Fibroblast of lung (primary cell): Measurements from ENCODE around the gene FBXL2. TPM values are rescaled to one million over a fixed set of nuclear protein-coding genes. Genes with fewer than 3 reads are reported as not detected.

Experiments
- DNase-seq, 2 donors: peaks; one replicate each; pipeline versions ENCODE4 v3.0.0 to v3.0.0-alpha.2; 2010; ENCODE audit warnings: low read depth in 2 of 2
- H2AFZ ChIP-seq: 2 replicates; pipeline ENCODE4 v1.5.1; 2012; ENCODE audit warnings: low read length, control low read depth, inconsistent platforms
- H3K27ac ChIP-seq: 2 replicates; pipeline ENCODE4 v1.5.1; 2011; ENCODE audit warnings: low read length, control low read depth; ENCODE audit not compliant: insufficient read depth
- H3K27me3 ChIP-seq: 2 replicates; pipeline ENCODE4 v1.5.1; 2011; ENCODE audit warnings: mild to moderate bottlenecking, low read length; ENCODE audit not compliant: control insufficient read depth, insufficient read depth
- H3K36me3 ChIP-seq: 2 replicates; pipeline ENCODE4 v1.5.1; 2011; ENCODE audit warnings: low read length; ENCODE audit not compliant: control insufficient read depth, insufficient read depth
- H3K4me1 ChIP-seq: 2 replicates; pipeline ENCODE4 v1.5.1; 2011; ENCODE audit warnings: low read length; ENCODE audit not compliant: control insufficient read depth, insufficient read depth; ENCODE audit errors: extremely low read depth
- H3K4me2 ChIP-seq: 2 replicates; pipeline ENCODE4 v1.5.1; 2011; ENCODE audit warnings: low read length, control low read depth; ENCODE audit not compliant: insufficient read depth; ENCODE audit errors: extremely low read depth
- H3K4me3 ChIP-seq, 4 experiments: fragments of 200-600 bp in 1 of 4; sonication (generic) in 1 of 4; replicated peaks in 1 of 4; 2 replicates each; pipeline ENCODE4 v1.5.1; 2011 to 2016; ENCODE audit warnings: low read length in 4 of 4, low read depth in 3 of 4, mild to moderate bottlenecking in 3 of 4, control low read depth in 2 of 4, inconsistent platforms in 1 of 4, mixed read lengths in 1 of 4; ENCODE audit not compliant: insufficient read depth in 1 of 4; ENCODE audit errors: control extremely low read depth in 1 of 4
- H3K79me2 ChIP-seq: 2 replicates; pipeline ENCODE4 v1.5.1; 2012; ENCODE audit warnings: mild to moderate bottlenecking, low read length, inconsistent platforms; ENCODE audit not compliant: control insufficient read depth, insufficient read depth
- H3K9ac ChIP-seq: 2 replicates; pipeline ENCODE4 v1.5.1; 2011; ENCODE audit warnings: mild to moderate bottlenecking, low read length, control low read depth; ENCODE audit not compliant: insufficient read depth
- H3K9me3 ChIP-seq: 2 replicates; pipeline ENCODE4 v1.5.1; 2012; ENCODE audit warnings: low read depth, low read length; ENCODE audit not compliant: control insufficient read depth, insufficient read depth
- H4K20me1 ChIP-seq: 2 replicates; pipeline ENCODE4 v1.5.1; 2011; ENCODE audit warnings: low read length; ENCODE audit not compliant: control insufficient read depth, insufficient read depth; ENCODE audit errors: extremely low read depth
- CTCF ChIP-seq, 2 donors: IDR thresholded peaks in 1 of 2; conservative IDR thresholded peaks in 1 of 2; 1 replicate in 1 of 2; 2 replicates in 1 of 2; pipeline ENCODE4 v1.5.1; 2011 to 2012; ENCODE audit warnings: low read length in 2 of 2, control low read depth in 1 of 2, inconsistent platforms in 1 of 2, low read depth in 1 of 2, mild to moderate bottlenecking in 1 of 2
- EZH2 ChIP-seq: IDR thresholded peaks from 2 replicates; pipeline ENCODE4 v1.5.1; 2012; ENCODE audit warnings: low read length, control low read depth, mild to moderate bottlenecking; ENCODE audit errors: missing control alignments
- polyA plus RNA-seq, 2 donors: library from polyadenylated mRNA; depleted of rRNA in 1 of 2; stranded (reverse) in 1 of 2; unstranded in 1 of 2; fragments of >200 nt; gene quantifications; 2 replicates each; pipeline ENCODE4 v1.2.1, GENCODE V29; 2011 to 2012; ENCODE audit warnings: missing spikeins in 1 of 2
- total RNA-seq: library from RNA; depleted of rRNA; stranded (reverse); fragments of >200 nt; gene quantifications from 2 replicates; pipeline ENCODE4 v1.2.1, GENCODE V29; 2014

Gene FBXL2
- total and polyA plus RNA-seq, 2 donors (not counting 1 experiment from before 2014, with no cell fraction given), result 16.2 to 26.5 TPM

- Histone ChIP-seq H2AFZ (no peak overlapping the region), H3K27ac (no peak overlapping the region), H4K20me1 (no peaks in the 10 kb centered on the region), H3K9ac (no peak overlapping the region), H3K4me2 (no peak overlapping the region), H3K36me3 (no peaks in the 10 kb centered on the region), H3K9me3 (no peaks in the 10 kb centered on the region), H3K4me3 (no peak overlapping the region), H3K4me1 (no peaks in the 10 kb centered on the region), H3K27me3 (no peaks in the 10 kb centered on the region), H3K79me2 (peaks cover 8% of the 10 kb centered on the region)
- no peak for DNase-seq
- TF ChIP-seq CTCF (conservative IDR thresholded peaks at IDR 0.05 in 1 of 2, IDR thresholded peaks at IDR 0.05 in 1 of 2; ENCODE audit: low read depth in 1 of 2, low read length in 2 of 2) (no peak), EZH2 (no peak)
Measured at GRCh38 chr3:33273628-33274027, 3.6 kb upstream of the FBXL2 start.

GRCh38 chr3:33278163-33278562, 921 bp downstream of the FBXL2 start:
- DNase-seq, result peak; percentile 5 to 13
- H3K4me3 ChIP-seq, result peak overlapping the region; percentile 67 to 80 (median 76)
- peaks cover 15% of the 10 kb centered on the region for H3K79me2 ChIP-seq

GRCh38 chr3:33287672-33288282, 10.5 kb downstream of the FBXL2 start:
- no peak overlapping the region for H3K4me3 ChIP-seq
- H3K36me3 ChIP-seq, result no peaks in the 10 kb centered on the region
- H3K4me1 ChIP-seq, result no peaks in the 10 kb centered on the region
- peaks cover 6% of the 10 kb centered on the region for H3K79me2 ChIP-seq
- TF ChIP-seq CTCF (conservative IDR thresholded peaks at IDR 0.05 in 1 of 2, IDR thresholded peaks at IDR 0.05 in 1 of 2; ENCODE audit: low read depth in 1 of 2, low read length in 2 of 2) (no peak), EZH2 (no peak)
- H3K9ac ChIP-seq, result no peak overlapping the region
- no peak overlapping the region for H3K27ac ChIP-seq
- no peak overlapping the region for H3K4me2 ChIP-seq
- no peaks in the 10 kb centered on the region for H3K9me3 ChIP-seq
- DNase-seq, result no peak
- H2AFZ ChIP-seq, result no peak overlapping the region
- H3K27me3 ChIP-seq, result no peaks in the 10 kb centered on the region
- H4K20me1 ChIP-seq, result no peaks in the 10 kb centered on the region

More at GRCh38 chr3:33278163-33278562, 921 bp downstream of the FBXL2 start:
- Histone ChIP-seq H3K9ac (peak overlapping the region; percentile 38), H3K27ac (no peak overlapping the region), H3K4me1 (peaks cover 3% of the 10 kb centered on the region), H3K9me3 (no peaks in the 10 kb centered on the region), H3K27me3 (no peaks in the 10 kb centered on the region), H3K4me2 (peak overlapping the region; percentile 87), H4K20me1 (no peaks in the 10 kb centered on the region), H3K36me3 (no peaks in the 10 kb centered on the region), H2AFZ (peak overlapping the region; percentile 54)
- TF ChIP-seq CTCF (conservative IDR thresholded peaks at IDR 0.05 in 1 of 2, IDR thresholded peaks at IDR 0.05 in 1 of 2; ENCODE audit: low read depth in 1 of 2, low read length in 2 of 2) (no peak), EZH2 (no peak)
